Measurements from ENCODE around the gene SERINC2. TPM values are rescaled to one million over a fixed set of nuclear protein-coding genes. Genes with fewer than 3 reads are reported as not detected.

The SERINC2 gene
- total RNA-seq, 1 experiment from 2014 or later: 14.1 TPM

DNA sequence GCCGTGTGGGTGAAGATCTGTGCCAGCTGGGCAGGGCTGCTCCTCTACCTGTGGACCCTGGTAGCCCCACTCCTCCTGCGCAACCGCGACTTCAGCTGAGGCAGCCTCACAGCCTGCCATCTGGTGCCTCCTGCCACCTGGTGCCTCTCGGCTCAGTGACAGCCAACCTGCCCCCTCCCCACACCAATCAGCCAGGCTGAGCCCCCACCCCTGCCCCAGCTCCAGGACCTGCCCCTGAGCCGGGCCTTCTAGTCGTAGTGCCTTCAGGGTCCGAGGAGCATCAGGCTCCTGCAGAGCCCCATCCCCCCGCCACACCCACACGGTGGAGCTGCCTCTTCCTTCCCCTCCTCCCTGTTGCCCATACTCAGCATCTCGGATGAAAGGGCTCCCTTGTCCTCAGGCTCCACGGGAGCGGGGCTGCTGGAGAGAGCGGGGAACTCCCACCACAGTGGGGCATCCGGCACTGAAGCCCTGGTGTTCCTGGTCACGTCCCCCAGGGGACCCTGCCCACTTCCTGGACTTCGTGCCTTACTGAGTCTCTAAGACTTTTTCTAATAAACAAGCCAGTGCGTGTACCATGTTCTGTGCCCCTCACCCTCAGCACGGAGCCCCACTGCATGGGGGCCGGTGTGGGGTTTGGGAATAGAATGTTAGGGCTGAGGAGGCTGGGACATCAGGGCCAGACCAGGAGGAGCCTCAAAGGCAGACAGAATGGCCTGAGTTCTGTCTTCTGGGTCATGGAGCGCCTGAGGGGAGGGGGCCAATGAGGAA, 21.3 kb downstream of the SERINC2 start:
- TF ChIP-seq CTCF (conservative IDR thresholded peaks at IDR 0.05): no peak
- no peak overlapping the region for H2BK12ac ChIP-seq (ENCODE audit: insufficient read length, low read depth, low read length)
- H2AK5ac ChIP-seq (ENCODE audit: insufficient read length, low read length): no peak overlapping the region
- H3K4ac ChIP-seq (ENCODE audit: low read depth, low read length): no peak overlapping the region
- no peaks in the 10 kb centered on the region for H3K9me3 Mint-ChIP-seq
- H3K79me1 ChIP-seq (ENCODE audit: insufficient read depth, low read depth, low read length, poor library complexity, severe bottlenecking): no peaks in the 10 kb centered on the region
- H3K14ac ChIP-seq (ENCODE audit: insufficient read depth, low read length): no peak overlapping the region
- H4K5ac ChIP-seq (ENCODE audit: insufficient read length, low read depth, low read length): no peak overlapping the region
- no peak overlapping the region for H2BK5ac ChIP-seq (ENCODE audit: insufficient read length, low read length)
- no peak overlapping the region for H2AFZ ChIP-seq (ENCODE audit: low read length)
- H3K4me1 Mint-ChIP-seq: peaks cover 5 to 16% of the 10 kb centered on the region in 2 experiments
- H4K8ac ChIP-seq (replicated peaks; ENCODE audit: insufficient read length, low read depth, low read length): no peak overlapping the region
- H2BK15ac ChIP-seq (ENCODE audit: low read depth, low read length): no peak overlapping the region
- H2BK120ac ChIP-seq (ENCODE audit: low read depth, low read length, poor library complexity, severe bottlenecking): no peak overlapping the region
- no peak overlapping the region for H3T11ph ChIP-seq (ENCODE audit: low read length)
- no peak overlapping the region for H3K27ac ChIP-seq (ENCODE audit: insufficient read length, low read depth, low read length)
- peak overlapping the region in 2 of 3 experiments; percentile 34 to 53; a peak in 4 of 7 replicates for H3K27ac Mint-ChIP-seq
- H3K4me2 ChIP-seq (ENCODE audit: insufficient read depth, insufficient read length, low read length): no peak overlapping the region
- H3K27me3 ChIP-seq (ENCODE audit: insufficient read depth, low read length): no peaks in the 10 kb centered on the region
- H3K23ac ChIP-seq (ENCODE audit: insufficient read length, low read depth, low read length): no peak overlapping the region
- no peak overlapping the region for H3K18ac ChIP-seq (ENCODE audit: insufficient read length, low read depth, low read length)
- no peaks in the 10 kb centered on the region for H3K79me2 ChIP-seq (ENCODE audit: insufficient read depth, low read length)
- peak; percentile 31 for DNase-seq
- H3K4me1 ChIP-seq (ENCODE audit: insufficient read depth, low read length): no peaks in the 10 kb centered on the region
- no peak overlapping the region for H4K91ac ChIP-seq (ENCODE audit: insufficient read length, low read depth, low read length)
- peaks cover 4 to 18% (median 7%) of the 10 kb centered on the region in 3 experiments; a peak in 5 of 7 replicates for H3K36me3 Mint-ChIP-seq (ENCODE audit: insufficient read depth in 1 of 3, low read depth in 3 of 3)
- H3K27me3 Mint-ChIP-seq (ENCODE audit: low read depth): no peaks in the 10 kb centered on the region; the same call in 1 of the 2 replicates
- H3K9ac ChIP-seq (ENCODE audit: extremely low read depth, insufficient read length, low read length): no peak overlapping the region
- WGBS (ENCODE audit: extremely low coverage, insufficient read length, low lambda C conversion rate): no CpG with 5 or more reads among the region's 21 CpGs
- no peak overlapping the region for H3K4me3 Mint-ChIP-seq
- no peak overlapping the region for H3K56ac ChIP-seq (ENCODE audit: insufficient read length, low read depth, low read length)
- H3K9me3 ChIP-seq (ENCODE audit: control insufficient read depth, low read depth, low read length): no peaks in the 10 kb centered on the region
- H2BK20ac ChIP-seq (ENCODE audit: low read depth, low read length, poor library complexity, severe bottlenecking): no peak overlapping the region
- H4K20me1 ChIP-seq (ENCODE audit: control insufficient read depth, insufficient read depth, insufficient read length): no peaks in the 10 kb centered on the region
- no peaks in the 10 kb centered on the region for H3K23me2 ChIP-seq (ENCODE audit: insufficient read length, low read depth, low read length, poor library complexity, severe bottlenecking)
